A549 treated with Mapracorat at 1 μM for 4 hours (cell line): ENCODE data around the gene SEC24D. TPM values are rescaled to one million over a fixed set of nuclear protein-coding genes. Genes with fewer than 3 reads are reported as not detected.

Experiments
- total RNA-seq: library from RNA; stranded (reverse); fragments of 200-300 nt; extraction: Qiagen RNA extraction; gene quantifications from 5 replicates; pipeline ENCODE4 v1.2.3, GENCODE V29; 2022

Gene SEC24D, protein sequence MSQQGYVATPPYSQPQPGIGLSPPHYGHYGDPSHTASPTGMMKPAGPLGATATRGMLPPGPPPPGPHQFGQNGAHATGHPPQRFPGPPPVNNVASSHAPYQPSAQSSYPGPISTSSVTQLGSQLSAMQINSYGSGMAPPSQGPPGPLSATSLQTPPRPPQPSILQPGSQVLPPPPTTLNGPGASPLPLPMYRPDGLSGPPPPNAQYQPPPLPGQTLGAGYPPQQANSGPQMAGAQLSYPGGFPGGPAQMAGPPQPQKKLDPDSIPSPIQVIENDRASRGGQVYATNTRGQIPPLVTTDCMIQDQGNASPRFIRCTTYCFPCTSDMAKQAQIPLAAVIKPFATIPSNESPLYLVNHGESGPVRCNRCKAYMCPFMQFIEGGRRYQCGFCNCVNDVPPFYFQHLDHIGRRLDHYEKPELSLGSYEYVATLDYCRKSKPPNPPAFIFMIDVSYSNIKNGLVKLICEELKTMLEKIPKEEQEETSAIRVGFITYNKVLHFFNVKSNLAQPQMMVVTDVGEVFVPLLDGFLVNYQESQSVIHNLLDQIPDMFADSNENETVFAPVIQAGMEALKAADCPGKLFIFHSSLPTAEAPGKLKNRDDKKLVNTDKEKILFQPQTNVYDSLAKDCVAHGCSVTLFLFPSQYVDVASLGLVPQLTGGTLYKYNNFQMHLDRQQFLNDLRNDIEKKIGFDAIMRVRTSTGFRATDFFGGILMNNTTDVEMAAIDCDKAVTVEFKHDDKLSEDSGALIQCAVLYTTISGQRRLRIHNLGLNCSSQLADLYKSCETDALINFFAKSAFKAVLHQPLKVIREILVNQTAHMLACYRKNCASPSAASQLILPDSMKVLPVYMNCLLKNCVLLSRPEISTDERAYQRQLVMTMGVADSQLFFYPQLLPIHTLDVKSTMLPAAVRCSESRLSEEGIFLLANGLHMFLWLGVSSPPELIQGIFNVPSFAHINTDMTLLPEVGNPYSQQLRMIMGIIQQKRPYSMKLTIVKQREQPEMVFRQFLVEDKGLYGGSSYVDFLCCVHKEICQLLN
- total RNA-seq, result 12.2 to 17.4 TPM (median 14.8 TPM) in 5 replicates

GRCh38 chr4:118835571-118836300 is at the start of gene SEC24D:
TSS of gene SEC24D (minus strand) at chr4:118836126. CDS start at chr4:118833696, 2,430 bp downstream.

DNA sequence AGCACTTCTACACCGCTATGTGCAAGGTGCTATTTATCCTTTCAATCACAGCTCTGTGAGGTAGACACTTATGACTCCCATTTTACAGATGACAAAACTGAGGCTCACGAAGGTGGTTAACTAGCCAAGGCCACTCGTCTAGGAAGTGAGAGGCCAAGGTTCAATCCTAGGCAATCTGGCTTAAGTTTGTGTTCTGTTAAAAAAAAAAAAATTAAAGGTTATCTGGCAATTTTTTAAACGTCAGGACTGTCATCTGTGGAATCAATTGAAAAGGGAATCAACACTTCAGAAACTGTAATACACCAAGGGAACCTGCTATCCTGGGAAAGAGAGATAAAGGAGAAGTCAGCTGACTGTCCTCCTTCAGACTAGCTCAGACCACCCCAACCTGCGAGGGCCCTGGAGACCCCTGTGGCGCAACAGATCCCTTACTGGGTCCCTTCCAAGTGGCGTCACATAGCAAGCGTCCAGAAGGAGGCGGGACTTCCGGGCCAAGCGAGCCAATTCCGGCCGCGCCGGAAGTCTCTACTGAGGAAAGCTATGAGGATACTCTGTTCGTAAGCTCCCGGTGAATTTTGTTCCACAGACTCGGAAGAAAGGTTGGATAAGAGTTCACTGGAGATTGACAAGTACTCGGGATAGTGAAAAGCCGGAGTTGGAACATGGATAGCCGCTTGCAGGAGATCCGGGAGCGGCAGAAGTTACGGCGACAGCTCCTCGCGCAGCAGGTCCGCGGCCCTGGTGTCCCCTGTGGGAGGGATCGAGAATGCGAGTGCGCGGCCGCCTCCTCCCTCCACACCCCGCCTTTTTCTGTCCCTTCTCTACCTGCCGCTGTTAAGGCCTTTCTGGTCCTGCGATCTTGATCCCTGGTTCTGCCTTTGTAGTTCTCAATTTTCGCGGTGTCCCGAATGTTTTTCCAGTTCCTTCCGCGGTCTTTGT is 150.8 kb downstream of the SEC24D start, which contains the start of gene METTL14:
METTL14 (plus strand) TSS at position 520 of the 939 bp plus-strand sequence; CDS start at position 663, 143 bp downstream.

Other genes starting within 250 kb of the SEC24D start
- gene METTL14, start 150.7 kb downstream of the SEC24D start, total RNA-seq, result 11.2 to 18.2 TPM (median 16.1 TPM) in 5 replicates
- gene SYNPO2, start 52.7 kb upstream of the SEC24D start, total RNA-seq, result 0.72 to 1.0 TPM (median 0.92 TPM) in 5 replicates